Right forelimb (tissue), 1 donor: Measurements from ENCODE around the gene AFMID.
A peak's percentile ranks its signal among the peaks of the same experiment; 100 is the strongest.
"Not testable (repeated sequence)": the region's sequence is repeated elsewhere in the genome, so short reads cannot be mapped to it uniquely, and the experiment has no call there.

ENCODE experiments used
- DNase-seq: peaks from one replicate; pipeline ENCODE4 v3.0.0-alpha.2; 2018

The AFMID gene

GRCh38 chr17:78240012-78240655 is 53.0 kb downstream of the AFMID start:
- DNase-seq, result no peak

- no peak for DNase-seq
Observed at GRCh38 chr17:78240839-78241238, 53.7 kb downstream of the AFMID start.

DNA sequence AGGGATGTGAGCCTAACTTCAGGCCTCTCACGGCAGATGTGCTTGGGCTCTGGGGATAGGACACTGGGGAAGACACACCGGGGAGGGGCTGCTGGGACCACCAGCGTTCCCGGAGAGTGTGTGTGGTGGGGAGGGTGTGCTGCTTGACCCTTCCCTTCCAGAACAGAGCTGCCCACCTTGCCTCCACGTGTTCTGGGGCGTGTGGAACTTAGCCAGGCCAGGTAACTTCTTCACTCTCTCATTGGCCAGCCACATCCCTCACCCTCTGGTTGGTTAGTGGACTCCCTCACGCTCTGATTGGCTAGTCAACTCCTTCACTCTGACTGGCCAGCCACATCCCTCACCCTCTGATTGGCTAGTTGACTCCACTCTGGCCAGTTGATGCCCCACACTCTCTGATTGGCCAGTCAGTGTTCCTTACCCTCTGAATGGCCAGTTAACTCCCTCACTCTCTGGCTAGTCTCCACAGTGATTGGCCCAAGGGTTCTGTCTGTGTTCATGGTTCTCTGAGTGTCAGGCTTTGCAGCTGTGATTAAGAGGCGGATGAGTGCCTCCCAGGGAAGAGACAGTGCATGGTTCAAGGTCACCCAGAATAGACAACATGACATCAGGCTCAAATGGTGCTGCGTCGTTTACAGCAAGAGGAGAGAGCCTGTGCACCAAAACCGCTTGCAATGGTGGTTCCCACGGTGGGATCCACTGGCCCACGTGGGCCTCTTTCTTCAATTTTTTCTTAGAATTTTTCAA is 54.3 kb downstream of the AFMID start:
- DNase-seq, result no peak

DNA sequence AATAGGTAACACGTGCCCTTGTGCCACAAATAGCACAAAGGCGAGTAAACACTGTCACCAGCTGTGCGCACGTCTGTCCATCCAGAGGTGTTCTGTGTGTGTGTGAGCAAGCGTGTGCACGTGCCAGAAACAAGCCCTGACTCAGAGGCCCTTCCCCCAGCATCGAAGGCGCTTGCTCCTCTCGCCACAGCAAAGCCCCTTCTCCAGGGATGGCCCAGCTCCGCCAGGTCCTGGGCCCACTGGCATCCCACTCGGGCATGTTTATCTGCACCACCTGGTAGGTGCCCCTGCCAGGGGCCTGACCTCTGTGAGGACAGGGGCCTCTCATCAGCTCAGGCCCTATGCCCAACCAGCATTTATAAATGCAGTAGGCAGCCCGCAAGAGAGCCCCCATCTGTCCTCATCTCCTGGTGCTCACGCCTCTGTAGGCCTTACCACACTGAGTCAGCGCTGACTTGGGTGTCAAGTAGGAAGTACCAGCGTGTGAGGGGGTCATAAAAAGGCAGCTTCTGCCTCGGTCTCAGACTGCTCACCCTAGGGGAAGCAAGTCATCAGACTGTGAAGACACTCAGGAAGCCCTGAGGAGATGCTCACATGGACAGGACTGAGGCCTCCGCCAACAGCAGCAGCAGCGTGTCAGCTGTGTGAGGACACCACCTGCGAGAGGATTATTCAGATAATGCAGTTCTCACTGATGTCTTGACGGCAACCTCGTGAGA is 55.0 kb downstream of the AFMID start:
- no peak for DNase-seq

- DNase-seq, result no peak
Observed at GRCh38 chr17:78247304-78247703, 60.1 kb downstream of the AFMID start.

DNA sequence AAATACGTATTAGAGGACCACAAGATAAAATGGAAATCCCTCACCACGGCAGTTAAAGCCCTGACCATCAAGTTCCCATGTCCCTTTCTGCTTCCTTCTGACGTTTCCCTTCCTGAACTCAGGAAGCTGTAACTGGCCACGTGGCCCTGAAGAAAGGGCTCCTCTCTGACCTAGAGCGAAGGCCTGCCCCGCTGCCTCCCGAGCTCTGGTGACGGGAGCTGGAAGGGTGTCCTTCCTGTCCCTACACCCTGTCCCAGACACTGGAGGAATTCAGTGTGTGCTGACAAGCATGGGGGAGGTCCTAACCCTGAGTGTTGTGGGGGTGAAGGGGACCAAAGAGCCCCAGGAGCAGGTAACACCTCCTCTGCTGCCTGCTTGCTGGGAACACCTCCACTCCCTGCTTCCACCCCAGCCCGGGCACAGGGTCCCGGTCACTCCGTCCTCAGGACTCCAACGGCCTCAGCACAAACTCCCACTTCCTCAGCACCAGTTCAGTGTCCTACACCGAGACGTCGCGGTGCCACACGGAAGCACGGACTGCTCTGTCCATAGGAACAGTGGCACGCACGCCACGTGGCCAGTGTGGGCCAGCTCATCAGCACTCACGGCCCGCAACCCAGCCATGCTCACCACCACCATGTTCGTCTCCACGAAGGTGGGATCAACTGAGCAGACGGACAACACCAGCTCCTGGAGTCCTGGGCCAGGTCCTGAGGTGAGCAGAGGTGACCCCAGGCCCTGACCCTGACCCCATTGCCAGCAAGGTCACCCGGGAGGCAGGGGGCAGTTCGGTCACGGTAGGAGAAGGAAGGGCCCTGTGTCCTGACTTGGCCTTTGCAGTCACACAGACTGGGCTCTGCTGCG is 61.1 kb downstream of the AFMID start:
- DNase-seq, result no peak

DNA sequence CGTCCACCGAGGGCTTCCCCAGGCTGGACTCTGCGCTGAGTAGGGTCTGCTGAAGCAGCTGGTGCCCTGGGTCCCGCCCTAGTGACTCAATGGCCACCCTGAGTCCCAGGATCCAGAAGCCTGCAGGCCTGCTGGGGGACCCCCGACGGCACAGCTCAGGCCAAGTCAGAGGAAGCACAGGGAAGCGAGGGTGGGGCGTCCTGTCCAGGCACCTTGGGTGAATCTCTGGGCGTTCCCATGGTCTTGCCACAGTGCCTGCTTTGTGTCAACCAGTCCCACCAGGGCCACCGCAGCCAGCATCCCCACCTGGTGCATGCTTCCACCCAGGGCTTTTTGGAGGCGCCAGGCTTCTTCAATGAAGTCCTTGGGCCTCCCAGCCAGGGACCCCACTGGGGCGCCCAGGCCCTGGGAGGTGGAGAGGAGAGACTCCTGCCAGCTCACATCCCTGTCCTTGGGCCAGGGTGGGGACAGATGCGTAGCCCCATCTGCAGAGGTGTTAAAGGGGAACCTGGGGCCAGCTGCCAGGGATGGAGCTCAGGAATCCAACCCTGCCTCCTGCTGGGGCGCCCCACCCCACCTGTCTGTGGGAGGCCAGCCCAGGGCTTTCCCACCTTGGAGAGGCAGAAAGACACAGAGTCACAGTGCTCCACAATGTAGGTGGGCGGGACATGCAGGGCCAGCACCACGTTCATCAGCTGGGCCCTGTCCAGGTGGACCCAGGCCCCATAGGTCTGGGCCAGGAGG is 62.1 kb downstream of the AFMID start:
- DNase-seq, result no peak

- no peak for DNase-seq
Observed at GRCh38 chr17:78249818-78250806, 63.0 kb downstream of the AFMID start.

DNA sequence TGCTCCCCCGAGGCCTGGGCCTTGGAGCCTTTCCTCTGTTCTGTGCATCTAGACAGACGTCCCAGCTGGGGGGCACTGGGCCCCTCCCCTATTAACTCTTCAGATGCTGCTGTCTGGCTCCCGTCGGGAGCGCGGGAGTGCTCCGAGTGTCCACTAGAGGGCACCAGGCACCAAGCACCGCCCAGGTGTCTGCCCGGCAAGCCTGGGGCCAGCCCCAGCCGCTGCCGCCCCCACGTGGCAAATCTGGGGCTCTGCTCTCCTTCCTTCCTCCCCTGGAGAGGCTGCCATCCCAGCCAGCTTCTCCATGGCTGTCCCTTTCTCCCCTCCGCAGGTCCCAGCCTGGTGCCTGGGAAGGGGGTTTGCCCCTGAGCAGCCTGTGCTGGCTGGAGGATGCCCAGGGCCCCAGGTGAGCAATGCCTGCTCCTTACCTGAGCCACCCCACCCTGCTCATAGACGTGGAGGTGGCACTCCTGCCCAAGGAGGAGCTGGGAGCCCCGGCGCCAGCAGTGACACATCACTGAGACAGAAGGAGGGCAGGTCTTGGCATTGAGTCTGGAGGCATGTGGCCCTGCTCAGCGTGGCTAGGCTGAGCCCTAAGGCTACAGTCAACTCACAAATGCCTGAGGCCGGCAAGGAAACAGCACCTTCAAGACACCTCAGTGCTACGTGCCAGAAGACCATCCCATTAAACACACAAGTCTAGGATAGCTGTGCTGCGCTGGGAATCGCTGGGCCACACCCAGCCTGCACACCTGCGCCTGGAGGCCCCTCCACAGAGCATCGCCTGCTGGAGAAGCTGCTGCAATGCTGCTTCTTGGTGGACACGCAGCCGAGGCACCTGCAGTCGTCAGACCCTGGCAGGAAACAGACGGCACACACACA is 64.0 kb downstream of the AFMID start:
- peak; percentile 91 for DNase-seq

DNA sequence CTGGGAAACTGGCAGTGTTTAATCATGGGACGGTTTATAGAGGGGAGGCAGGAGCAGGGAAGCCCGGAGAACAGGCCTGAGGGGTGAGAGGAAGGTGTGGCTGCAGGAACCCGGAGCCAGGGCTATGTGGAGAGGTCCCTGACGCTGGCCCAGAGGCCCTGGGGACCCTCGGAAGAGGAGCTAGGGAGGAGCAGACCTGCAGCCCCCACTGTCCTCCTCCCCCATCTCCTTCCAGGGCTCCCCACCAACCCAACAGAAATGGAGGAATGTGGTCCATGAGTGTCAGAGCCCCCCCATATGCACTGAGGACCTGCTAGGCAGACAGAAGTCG is 64.6 kb downstream of the AFMID start:
- no peak for DNase-seq

DNA sequence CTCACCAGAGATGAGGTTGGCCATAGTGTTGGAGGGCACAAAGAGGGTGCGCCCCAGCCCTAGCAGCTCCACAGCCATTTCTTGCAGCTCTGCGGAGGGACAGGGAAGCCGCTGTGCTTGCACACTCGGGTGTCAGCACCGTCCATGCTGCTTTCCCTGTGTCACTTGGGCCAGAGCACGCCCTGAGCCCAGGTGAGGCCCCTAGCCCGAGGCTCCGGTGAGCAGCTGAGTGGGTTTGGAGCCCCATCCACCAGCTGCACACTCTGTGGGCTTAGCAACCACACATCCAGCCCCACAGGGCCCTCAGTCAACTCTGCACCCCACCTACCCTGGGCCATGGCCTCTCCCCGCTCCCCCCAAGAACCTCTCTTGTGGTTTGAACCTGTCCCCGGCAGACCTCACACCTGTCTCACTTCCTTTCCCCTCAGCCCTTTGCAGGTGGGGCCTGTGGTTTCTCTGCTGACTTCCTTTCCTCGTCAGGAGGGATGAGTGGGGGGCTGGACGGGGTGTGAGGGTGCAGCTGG is 65.0 kb downstream of the AFMID start:
- no peak for DNase-seq

DNA sequence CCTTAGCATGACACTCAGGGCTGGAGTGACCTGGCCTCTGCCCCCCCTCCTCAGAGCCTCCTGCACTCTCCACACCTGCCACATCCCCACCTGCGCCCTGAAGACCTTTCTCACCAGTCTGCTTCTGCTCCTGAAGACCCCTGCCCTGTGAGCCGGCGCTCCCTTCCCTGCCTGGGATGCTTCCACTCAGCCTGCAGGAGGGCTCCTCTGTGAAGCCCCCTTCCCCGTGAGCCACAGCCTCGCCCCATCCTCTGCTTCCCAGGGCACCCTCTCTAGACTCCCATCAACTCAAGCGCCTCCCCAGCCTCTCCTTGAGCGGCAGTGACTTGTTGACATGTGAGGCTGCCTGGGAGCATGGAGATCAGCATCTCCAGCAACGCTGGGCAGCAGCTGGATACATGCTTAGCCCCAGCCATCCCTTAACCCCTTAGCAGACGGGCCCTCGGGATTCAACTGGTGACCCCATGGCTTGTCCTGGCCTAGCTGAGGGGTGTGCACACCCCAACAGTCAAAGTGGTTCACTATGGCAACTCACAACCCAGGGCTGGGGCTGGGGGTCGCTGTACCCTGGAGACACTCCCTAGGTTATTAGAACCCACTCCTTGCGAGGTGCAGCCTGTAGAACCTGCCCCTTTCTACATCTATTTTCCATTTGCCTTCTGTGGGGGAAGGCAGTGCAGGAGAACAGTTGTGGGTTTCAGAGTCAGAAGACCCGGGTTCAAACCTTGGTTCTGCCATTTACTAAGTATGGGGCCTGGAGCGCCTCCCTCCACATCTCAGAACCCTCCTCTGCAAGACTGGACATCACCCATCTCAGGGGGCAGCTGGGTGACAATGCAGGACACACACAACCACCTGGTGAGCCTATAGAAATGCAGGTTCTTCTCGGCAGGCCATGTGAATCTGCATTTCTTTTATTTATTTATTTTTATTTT is 65.8 kb downstream of the AFMID start:
- no peak for DNase-seq

GRCh38 chr17:78253636-78253945 is 66.4 kb downstream of the AFMID start:
- DNase-seq, result not testable (repeated sequence)

GRCh38 chr17:78253946-78254672 is 66.9 kb downstream of the AFMID start:
- peak; percentile 93 for DNase-seq

GRCh38 chr17:78255029-78255656 is 68.0 kb downstream of the AFMID start:
- no peak for DNase-seq

DNA sequence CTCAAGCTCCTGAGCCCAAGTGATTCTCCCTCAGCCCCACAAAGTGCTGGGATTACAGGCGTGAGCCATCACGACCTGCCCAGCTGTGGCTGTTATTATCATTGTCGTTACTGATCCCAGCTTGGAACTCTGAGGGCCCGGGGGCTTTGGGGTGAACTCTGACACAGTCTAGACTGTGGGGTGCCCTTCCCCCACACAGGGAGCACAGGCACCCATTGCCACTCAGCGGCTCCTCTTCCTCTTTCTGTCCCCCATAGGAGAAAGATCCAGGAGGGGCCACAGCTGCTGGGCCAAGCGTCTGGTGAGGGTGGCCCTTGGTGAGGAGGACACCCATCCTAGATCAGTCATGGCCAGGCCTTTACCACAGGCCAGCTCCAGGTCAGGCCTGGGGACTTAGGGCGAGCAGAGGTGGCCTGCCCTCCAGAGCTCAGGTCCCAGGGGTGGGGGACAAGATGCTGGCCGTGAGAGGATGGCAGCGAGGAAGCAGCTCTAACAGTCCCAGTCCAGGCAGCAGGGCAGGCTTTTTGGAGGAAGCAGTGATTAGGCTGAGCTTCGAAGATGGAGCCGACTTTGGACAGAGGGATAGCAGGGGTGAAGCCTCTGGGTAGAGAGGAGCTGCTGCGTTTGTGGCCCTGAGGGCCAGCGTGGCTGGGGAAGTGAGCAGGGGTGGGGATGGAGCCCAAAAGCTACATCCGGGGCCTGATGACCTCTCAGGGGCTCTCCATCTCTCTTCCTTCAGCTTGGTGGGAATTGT is 69.0 kb downstream of the AFMID start:
- no peak for DNase-seq
